HAP-1 (cell line): Measurements from ENCODE around the gene BTNL3.

Source experiments
- DNase-seq, 2 experiments: peaks; one replicate each; pipeline ENCODE4 v3.0.0-alpha.2; 2016 to 2020; ENCODE audit warnings: low spot score in 2 of 2
- H3K27me3 ChIP-seq: fragments of 250-450 bp; sonication (Bioruptor Pico); 2 replicates; pipeline ENCODE4 v1.5.1; 2020; ENCODE audit warnings: low read depth, mild to moderate bottlenecking, moderate library complexity
- H3K36me3 ChIP-seq: fragments of 250-450 bp; sonication (Bioruptor Pico); replicated peaks from 2 replicates; pipeline ENCODE4 v1.5.1; 2020; ENCODE audit warnings: mild to moderate bottlenecking
- H3K4me1 ChIP-seq: fragments of 250-450 bp; sonication (Bioruptor Pico); 2 replicates; pipeline ENCODE4 v1.5.1; 2020; ENCODE audit warnings: mild to moderate bottlenecking
- H3K4me3 ChIP-seq: fragments of 250-450 bp; sonication (Bioruptor Pico); 2 replicates; pipeline ENCODE4 v1.5.1; 2020; ENCODE audit warnings: mild to moderate bottlenecking, moderate library complexity
- H3K9me3 ChIP-seq: fragments of 250-450 bp; sonication (Bioruptor Pico); 2 replicates; pipeline ENCODE4 v1.5.1; 2020; ENCODE audit warnings: mild to moderate bottlenecking, moderate library complexity
- in situ Hi-C: fragments of 300-500 bp; cut with MboI; formaldehyde crosslinking; loops from 3 replicates; pipeline ENCODE4 v1.14.3; 2020; ENCODE audit warnings: low sequenced_read_pairs, inconsistent platforms, mixed read lengths

The BTNL3 gene, protein sequence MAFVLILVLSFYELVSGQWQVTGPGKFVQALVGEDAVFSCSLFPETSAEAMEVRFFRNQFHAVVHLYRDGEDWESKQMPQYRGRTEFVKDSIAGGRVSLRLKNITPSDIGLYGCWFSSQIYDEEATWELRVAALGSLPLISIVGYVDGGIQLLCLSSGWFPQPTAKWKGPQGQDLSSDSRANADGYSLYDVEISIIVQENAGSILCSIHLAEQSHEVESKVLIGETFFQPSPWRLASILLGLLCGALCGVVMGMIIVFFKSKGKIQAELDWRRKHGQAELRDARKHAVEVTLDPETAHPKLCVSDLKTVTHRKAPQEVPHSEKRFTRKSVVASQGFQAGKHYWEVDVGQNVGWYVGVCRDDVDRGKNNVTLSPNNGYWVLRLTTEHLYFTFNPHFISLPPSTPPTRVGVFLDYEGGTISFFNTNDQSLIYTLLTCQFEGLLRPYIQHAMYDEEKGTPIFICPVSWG

DNA sequence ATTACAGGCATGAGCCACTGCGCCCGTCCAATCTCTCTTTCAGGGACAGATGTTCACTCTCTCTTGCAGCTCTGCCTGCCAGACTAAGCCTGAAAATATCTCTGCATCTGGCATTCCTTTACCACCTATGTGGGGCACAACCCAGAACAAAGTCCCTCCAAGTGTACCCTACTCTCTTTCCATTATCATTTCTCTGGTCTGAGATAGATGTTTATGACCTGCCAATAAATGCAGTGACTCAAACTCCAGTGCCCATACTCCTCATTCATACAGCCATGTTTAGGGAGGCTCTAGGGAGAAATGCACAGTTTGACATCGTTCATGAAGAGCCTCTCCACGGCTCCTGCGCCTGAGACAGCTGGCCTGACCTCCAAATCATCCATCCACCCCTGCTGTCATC, at the start of gene BTNL3:
Gene BTNL3, plus strand, starts transcription at position 255 of the 400 bp plus-strand sequence. CDS start 183 bp downstream, outside the sequence.
- in situ Hi-C loops = no loop called here

DNA sequence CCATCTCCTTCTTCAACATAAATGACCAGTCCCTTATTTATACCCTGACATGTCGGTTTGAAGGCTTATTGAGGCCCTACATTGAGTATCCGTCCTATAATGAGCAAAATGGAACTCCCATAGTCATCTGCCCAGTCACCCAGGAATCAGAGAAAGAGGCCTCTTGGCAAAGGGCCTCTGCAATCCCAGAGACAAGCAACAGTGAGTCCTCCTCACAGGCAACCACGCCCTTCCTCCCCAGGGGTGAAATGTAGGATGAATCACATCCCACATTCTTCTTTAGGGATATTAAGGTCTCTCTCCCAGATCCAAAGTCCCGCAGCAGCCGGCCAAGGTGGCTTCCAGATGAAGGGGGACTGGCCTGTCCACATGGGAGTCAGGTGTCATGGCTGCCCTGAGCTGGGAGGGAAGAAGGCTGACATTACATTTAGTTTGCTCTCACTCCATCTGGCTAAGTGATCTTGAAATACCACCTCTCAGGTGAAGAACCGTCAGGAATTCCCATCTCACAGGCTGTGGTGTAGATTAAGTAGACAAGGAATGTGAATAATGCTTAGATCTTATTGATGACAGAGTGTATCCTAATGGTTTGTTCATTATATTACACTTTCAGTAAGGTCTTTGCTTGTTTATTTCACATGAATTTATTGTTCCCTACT, 38.2 kb upstream of the BTNL3 start:
- DNase-seq = no peak
- Histone ChIP-seq H3K9me3 (no peaks in the 10 kb centered on the region), H3K4me3 (no peak overlapping the region), H3K4me1 (no peaks in the 10 kb centered on the region), H3K36me3 (no peaks in the 10 kb centered on the region), H3K27me3 (no peaks in the 10 kb centered on the region; the same call in 1 of the 2 replicates)
- in situ Hi-C loops = no loop called here

More for the DNA sequence above, at the start of gene BTNL3:
- Histone ChIP-seq H3K36me3 (no peaks in the 10 kb centered on the region), H3K4me3 (no peak within 1 kb of the TSS), H3K9me3 (no peaks in the 10 kb centered on the region), H3K4me1 (no peaks in the 10 kb centered on the region), H3K27me3 (peaks cover 4% of the 10 kb centered on the region; the same call in 1 of the 2 replicates)
- no peak for DNase-seq

DNA sequence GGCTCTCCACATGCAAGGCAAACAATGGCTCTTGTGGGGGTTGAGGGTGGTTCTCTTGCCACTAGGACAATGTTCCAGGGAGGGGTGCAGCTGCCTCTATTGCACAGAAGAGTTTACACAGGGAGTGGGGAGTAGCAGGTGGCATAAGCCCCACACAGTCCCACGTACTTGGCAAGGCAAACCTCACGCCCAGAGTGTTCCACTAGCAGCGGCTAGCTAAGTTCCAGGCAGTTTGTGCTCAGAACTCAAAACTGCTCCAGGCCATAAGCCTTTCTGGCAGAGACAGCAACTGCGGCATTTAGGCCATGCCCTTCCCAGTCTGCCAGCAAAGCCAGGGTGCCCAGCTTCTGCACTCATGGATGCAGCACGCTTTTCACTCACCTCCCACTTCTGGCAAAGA, 29.0 kb upstream of the BTNL3 start:
- Histone ChIP-seq H3K9me3 (no peaks in the 10 kb centered on the region), H3K27me3 (no peaks in the 10 kb centered on the region), H3K4me1 (no peaks in the 10 kb centered on the region), H3K36me3 (no peaks in the 10 kb centered on the region), H3K4me3 (no peak overlapping the region)
- in situ Hi-C loops = no loop called here
- no peak for DNase-seq

DNA sequence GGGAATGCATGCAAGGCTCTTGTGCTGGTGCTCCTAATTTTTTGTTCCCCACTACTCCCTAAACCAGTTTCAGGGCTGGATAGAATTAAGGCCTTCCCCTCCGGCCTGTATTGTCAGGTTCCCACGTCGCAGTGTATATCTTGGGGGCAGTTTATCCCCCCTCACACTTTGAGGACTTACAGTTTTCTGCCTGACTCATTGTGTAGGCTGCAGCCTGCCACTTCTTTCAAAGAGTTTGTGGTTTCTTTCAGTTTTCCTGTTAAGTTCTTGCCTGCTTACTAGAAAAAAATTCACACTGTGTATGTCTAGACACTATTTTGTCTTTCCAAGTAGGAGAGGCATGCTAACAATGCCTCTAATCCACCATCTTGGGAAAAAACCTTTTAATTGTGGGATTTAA, 28.4 kb upstream of the BTNL3 start:
- Histone ChIP-seq H3K4me1 (no peaks in the 10 kb centered on the region), H3K27me3 (no peaks in the 10 kb centered on the region), H3K4me3 (no peak overlapping the region), H3K9me3 (no peaks in the 10 kb centered on the region), H3K36me3 (no peaks in the 10 kb centered on the region)
- in situ Hi-C loops = no loop called here
- DNase-seq = no peak

DNA sequence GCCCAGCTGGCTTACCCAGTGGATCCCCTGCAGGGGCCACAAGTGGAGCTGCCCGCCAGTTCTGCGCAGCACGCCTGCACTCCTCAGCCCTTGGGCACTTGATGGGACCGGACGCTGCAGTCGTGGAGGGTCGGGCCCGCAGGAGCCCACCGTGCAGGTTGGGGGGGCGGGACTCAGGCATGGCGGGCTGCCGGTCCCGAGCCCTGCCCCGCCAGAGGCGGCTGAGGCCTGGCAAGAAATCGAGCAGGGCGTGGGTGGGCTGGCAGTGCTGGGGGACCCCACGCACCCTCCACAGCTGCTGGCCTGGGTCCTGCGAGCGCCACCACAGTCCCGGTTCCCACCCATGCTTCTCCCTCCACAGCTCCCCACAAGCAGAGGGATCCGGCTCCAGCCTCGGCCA, 19.2 kb upstream of the BTNL3 start:
- in situ Hi-C loops = no loop called here
- DNase-seq = no peak

DNA sequence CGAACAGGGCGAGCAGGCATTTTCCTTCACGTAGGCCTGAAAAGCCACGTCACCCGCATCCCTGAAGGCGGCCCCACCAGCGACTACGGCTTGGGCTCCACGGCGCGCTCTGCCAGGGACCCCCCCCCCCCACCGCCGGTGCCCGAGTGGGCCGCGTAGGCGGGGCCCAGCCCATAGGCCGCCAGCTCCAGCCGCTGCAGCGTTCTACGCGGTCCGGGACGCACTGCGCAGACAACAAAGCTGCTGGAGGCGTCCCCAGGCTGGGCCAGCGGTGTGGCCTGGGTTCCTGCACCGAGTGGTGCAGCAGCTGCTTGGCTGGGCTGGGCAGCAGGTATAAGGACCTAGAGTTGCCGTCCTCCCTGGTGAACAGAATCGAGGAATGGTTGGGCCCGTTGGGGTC, 18.3 kb upstream of the BTNL3 start:
- Histone ChIP-seq H3K4me1 (no peaks in the 10 kb centered on the region), H3K27me3 (peaks cover 2% of the 10 kb centered on the region; the same call in 1 of the 2 replicates), H3K9me3 (no peaks in the 10 kb centered on the region), H3K36me3 (no peaks in the 10 kb centered on the region), H3K4me3 (no peak overlapping the region)
- in situ Hi-C loops = no loop called here
- DNase-seq = no peak

More for the DNA sequence above, 19.2 kb upstream of the BTNL3 start:
- peaks cover 2% of the 10 kb centered on the region; the same call in 1 of the 2 replicates for H3K27me3 ChIP-seq
- H3K9me3 ChIP-seq = no peaks in the 10 kb centered on the region
- no peaks in the 10 kb centered on the region for H3K4me1 ChIP-seq
- H3K4me3 ChIP-seq = no peak overlapping the region
- no peaks in the 10 kb centered on the region for H3K36me3 ChIP-seq

DNA sequence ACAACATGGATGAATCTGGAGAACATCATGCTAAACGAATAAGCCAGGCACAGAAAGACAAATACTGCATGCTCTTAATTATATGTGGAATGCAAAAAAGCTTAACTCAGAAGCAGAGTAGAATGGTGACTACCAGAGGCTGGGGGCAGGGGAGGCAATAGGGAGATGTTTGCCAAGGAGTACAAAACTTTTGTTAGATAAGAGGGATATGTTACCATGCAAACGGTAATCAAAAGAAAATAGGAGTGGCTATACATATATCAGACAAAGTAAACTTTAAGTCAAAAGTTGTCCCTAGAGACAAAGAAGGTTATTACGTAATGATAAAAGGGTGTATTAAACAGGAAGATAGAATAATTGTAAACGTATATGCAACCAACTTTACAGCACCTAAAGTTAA, 17.8 kb upstream of the BTNL3 start:
- Histone ChIP-seq H3K36me3 (no peaks in the 10 kb centered on the region), H3K4me3 (no peak overlapping the region), H3K4me1 (no peaks in the 10 kb centered on the region), H3K9me3 (no peaks in the 10 kb centered on the region), H3K27me3 (no peaks in the 10 kb centered on the region; the same call in 1 of the 2 replicates)
- in situ Hi-C loops = no loop called here
- no peak for DNase-seq

DNA sequence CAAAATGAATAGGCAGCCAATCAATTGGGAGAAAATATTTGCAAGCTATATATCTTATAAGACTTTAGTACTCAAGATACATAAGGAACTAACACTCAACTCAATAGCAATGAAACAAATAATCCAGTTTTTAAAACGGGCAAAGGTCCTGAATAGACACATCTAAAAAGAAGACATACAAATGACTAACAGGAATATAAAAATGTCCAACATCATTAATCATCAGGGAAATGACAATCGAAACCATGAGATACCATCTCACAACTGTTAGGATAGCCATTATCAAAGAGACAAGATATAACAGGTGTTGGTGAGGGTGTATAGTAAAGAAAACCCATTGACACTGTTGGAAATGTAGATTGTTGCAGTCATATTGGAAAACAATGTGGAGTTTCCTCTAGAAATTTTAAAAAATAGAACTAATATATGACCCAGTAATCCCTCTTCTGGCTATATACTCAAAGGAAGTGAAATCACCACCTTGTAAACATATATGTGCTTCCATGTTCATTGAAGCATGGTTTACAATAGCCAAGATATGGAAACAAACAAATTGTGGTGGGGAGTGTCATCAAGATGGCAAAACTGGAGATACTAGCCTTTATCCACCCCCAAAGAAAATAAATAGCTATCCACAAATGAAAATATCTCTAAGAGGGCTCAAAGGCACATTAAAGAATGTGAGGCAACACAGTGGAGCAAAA, 13.9 kb upstream of the BTNL3 start:
- no peak for DNase-seq
- H3K36me3 ChIP-seq = no peaks in the 10 kb centered on the region
- no peaks in the 10 kb centered on the region for H3K9me3 ChIP-seq
- H3K4me3 ChIP-seq = no peak overlapping the region
- H3K4me1 ChIP-seq = no peaks in the 10 kb centered on the region
- in situ Hi-C loops = no loop called here
- H3K27me3 ChIP-seq = 0 out of 2 replicates have a peak, but pooled peaks cover 4% of the 10 kb centered on the region

DNA sequence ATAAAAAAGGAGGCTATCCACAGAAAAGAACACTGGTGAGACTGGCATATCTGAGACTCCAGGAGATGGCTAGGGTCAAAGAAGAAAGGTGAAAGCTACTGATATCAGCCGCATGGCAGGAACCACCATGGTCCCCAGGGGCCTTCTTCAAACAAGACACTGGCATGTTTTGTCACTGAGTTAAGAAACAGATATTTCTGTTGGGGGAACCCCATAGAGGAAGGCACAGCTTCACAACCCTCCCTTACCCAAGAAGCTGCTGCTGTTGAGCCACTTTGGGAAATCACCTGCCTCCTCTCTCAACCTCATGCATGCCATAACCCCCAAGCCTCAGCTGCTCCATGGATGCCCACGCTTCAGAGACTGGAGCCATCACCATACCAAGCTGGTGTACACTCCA, 13.3 kb upstream of the BTNL3 start:
- H3K9me3 ChIP-seq = no peaks in the 10 kb centered on the region

DNA sequence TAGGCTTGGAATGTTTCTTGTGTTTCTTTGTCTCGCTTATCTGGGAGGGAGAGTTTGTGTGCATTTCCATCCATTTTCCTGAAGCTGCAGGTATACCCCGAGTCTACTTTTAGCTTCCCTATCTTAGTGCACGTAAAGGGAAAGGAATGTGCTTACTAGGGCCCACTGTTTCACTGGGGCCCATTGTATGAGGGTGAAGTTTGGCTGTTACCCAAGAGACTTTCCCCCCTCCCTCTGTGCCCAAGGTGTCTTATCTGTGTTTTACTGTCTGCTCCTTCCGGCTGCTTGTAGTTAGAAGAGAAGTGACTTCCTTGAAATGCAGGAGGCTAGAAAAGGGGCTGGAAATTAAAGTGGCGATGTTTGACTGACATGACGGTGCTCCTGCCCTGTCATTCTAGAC, 12.1 kb upstream of the BTNL3 start:
- Histone ChIP-seq H3K27me3 (0 out of 2 replicates have a peak, but pooled peaks cover 4% of the 10 kb centered on the region), H3K9me3 (no peaks in the 10 kb centered on the region), H3K36me3 (no peaks in the 10 kb centered on the region), H3K4me3 (no peak overlapping the region), H3K4me1 (no peaks in the 10 kb centered on the region)
- no peak for DNase-seq
- in situ Hi-C loops = no loop called here

More for the DNA sequence above, 13.3 kb upstream of the BTNL3 start:
- no peak for DNase-seq
- no peaks in the 10 kb centered on the region for H3K4me1 ChIP-seq
- in situ Hi-C loops = no loop called here
- no peak overlapping the region for H3K4me3 ChIP-seq
- 0 out of 2 replicates have a peak, but pooled peaks cover 4% of the 10 kb centered on the region for H3K27me3 ChIP-seq
- no peaks in the 10 kb centered on the region for H3K36me3 ChIP-seq

DNA sequence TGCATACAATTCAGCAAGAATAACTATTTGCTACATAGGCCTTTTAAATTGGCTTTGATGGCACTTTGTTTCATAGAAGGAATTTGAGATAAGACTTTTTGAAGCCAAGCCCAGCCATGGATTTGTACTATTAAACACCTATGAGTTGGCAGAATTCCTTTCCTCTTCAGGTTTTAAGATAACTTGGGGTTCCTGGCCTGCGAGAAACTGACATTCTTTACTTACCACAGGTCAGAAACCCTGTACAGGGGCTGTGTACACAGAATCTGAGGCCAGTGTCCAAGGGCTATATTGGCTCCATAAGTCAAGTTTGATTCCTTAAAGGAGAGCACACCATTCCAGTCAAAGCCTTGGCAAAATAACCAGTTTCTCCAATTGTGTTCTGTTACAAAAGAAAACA, 10.8 kb upstream of the BTNL3 start:
- H3K4me1 ChIP-seq = no peaks in the 10 kb centered on the region
- no peak for DNase-seq
- H3K4me3 ChIP-seq = no peak overlapping the region
- in situ Hi-C loops = no loop called here
- H3K9me3 ChIP-seq = no peaks in the 10 kb centered on the region
- H3K36me3 ChIP-seq = no peaks in the 10 kb centered on the region
- 0 out of 2 replicates have a peak, but pooled peaks cover 7% of the 10 kb centered on the region for H3K27me3 ChIP-seq

DNA sequence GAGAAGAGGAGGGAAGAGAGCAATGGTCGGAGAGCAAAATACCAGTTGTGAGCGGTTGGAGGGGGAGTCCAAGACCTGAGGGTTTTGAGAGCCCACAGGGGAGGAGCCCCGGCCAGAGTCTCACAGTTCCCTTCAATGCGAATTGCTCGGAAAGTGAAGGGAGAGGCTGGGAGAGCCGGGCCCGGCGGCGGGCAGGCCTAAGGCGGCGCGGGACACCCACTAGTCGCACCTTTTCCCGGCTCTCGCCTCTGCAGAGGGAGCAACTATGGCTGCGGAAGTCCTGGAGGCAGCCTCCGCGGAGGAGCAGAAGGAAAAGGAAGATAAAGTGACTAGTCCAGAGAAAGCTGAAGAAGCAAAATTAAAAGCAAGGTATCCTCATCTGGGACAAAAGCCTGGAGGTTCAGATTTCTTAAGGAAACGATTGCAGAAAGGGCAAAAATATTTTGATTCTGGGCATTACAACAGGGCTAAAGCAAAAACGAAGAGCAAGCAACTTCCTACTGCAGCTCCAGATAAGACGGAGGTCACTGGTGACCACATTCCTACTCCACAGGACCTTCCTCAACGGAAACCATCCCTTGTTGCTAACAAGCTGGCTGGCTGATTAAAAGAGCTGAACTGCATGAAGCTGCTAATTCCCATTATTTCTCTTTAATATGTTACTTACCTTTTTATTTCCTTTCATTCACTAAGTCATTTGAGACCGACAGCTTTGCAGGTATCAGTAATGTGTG, 6.5 kb upstream of the BTNL3 start:
- in situ Hi-C loops = no loop called here
- peaks cover 11% of the 10 kb centered on the region; the same call in 1 of the 2 replicates for H3K27me3 ChIP-seq
- no peaks in the 10 kb centered on the region for H3K9me3 ChIP-seq
- DNase-seq = no peak
- H3K4me1 ChIP-seq = no peaks in the 10 kb centered on the region
- no peak overlapping the region for H3K4me3 ChIP-seq
- no peaks in the 10 kb centered on the region for H3K36me3 ChIP-seq

DNA sequence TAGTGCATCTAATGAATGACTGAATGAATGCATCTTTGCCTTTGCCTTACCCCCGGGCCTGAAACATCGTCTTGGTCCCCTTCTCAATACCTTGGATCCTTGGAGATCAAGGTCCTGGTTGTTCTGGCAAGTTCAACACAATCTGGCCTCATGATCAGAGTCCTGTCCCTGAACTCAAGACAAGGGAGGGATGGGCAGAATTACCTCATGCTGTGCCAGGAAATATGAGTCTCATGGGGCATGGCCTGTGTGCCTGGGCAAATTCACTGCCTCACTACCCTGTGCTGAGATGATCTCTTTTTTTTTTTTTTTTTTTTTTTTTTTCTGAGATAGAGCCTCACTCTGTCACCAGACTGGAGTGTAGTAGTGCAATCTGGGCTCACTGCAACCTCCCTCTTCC, 630 bp upstream of the BTNL3 start:
- DNase-seq = no peak
- Histone ChIP-seq H3K36me3 (no peaks in the 10 kb centered on the region), H3K9me3 (no peaks in the 10 kb centered on the region), H3K4me3 (no peak overlapping the region), H3K4me1 (no peaks in the 10 kb centered on the region), H3K27me3 (peaks cover 4% of the 10 kb centered on the region; the same call in 1 of the 2 replicates)
- in situ Hi-C loops = no loop called here
